Glutamatergic neuron (in vitro differentiated cells): Measurements from ENCODE around the gene DNMT3A. TPM values are rescaled to one million over a fixed set of nuclear protein-coding genes. Genes with fewer than 3 reads are reported as not detected.

Experiments used
- DNase-seq: peaks from one replicate; pipeline ENCODE4 v3.0.0; 2022
- H3K27ac Mint-ChIP-seq: one replicate; pipeline ENCODE4 v1.8.0; 2020; ENCODE audit warnings: mild to moderate bottlenecking, mixed read lengths, inconsistent platforms; ENCODE audit not compliant: unreplicated experiment
- H3K27me3 Mint-ChIP-seq: one replicate; pipeline ENCODE4 v1.8.0; 2020; ENCODE audit warnings: mild to moderate bottlenecking, moderate library complexity, mixed read lengths, inconsistent platforms; ENCODE audit not compliant: unreplicated experiment
- H3K36me3 Mint-ChIP-seq: one replicate; pipeline ENCODE4 v1.8.0; 2020; ENCODE audit warnings: mild to moderate bottlenecking, mixed read lengths, inconsistent platforms; ENCODE audit not compliant: unreplicated experiment
- H3K4me1 Mint-ChIP-seq: one replicate; pipeline ENCODE4 v1.8.0; 2020; ENCODE audit warnings: mild to moderate bottlenecking, low read depth, mixed read lengths, inconsistent platforms; ENCODE audit not compliant: unreplicated experiment
- H3K4me3 Mint-ChIP-seq: one replicate; pipeline ENCODE4 v1.8.0; 2020; ENCODE audit warnings: mild to moderate bottlenecking, mixed read lengths, inconsistent platforms; ENCODE audit not compliant: unreplicated experiment
- H3K9me3 Mint-ChIP-seq: one replicate; pipeline ENCODE4 v1.8.0; 2020; ENCODE audit warnings: mild to moderate bottlenecking, moderate library complexity, mixed read lengths, inconsistent platforms; ENCODE audit not compliant: unreplicated experiment
- total RNA-seq: library from RNA; stranded (reverse); fragmentation: NEBNext Ultra II Directional; extraction: Animal tissue kit (Norgen Biotek cat#: 25700); gene quantifications from one replicate; pipeline ENCODE4 v1.2.1, GENCODE V29; 2021; ENCODE audit not compliant: unreplicated experiment
- TF ChIP-seq, protein P1 (sequence below): fragments of 200-600 bp; sonication (generic); IDR thresholded peaks from one replicate; pipeline ENCODE4 v1.5.0; 2021; ENCODE audit not compliant: partially characterized antibody, unreplicated experiment

DNMT3A gene
- total RNA-seq, 1 donor from 2014 or later: 175 TPM

- Mint-ChIP-seq H3K9me3 (peaks cover 15% of the 10 kb centered on the region), H3K27ac (no peak overlapping the region), H3K4me1 (no peaks in the 10 kb centered on the region), H3K4me3 (no peak overlapping the region), H3K36me3 (no peaks in the 10 kb centered on the region), H3K27me3 (peaks cover 2% of the 10 kb centered on the region)
- no peak for DNase-seq
- TF ChIP-seq, protein P1, sequence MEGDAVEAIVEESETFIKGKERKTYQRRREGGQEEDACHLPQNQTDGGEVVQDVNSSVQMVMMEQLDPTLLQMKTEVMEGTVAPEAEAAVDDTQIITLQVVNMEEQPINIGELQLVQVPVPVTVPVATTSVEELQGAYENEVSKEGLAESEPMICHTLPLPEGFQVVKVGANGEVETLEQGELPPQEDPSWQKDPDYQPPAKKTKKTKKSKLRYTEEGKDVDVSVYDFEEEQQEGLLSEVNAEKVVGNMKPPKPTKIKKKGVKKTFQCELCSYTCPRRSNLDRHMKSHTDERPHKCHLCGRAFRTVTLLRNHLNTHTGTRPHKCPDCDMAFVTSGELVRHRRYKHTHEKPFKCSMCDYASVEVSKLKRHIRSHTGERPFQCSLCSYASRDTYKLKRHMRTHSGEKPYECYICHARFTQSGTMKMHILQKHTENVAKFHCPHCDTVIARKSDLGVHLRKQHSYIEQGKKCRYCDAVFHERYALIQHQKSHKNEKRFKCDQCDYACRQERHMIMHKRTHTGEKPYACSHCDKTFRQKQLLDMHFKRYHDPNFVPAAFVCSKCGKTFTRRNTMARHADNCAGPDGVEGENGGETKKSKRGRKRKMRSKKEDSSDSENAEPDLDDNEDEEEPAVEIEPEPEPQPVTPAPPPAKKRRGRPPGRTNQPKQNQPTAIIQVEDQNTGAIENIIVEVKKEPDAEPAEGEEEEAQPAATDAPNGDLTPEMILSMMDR: no peak
Observed at GRCh38 chr2:25354116-25354515, 12.4 kb upstream of the DNMT3A start.

- Mint-ChIP-seq H3K36me3 (no peaks in the 10 kb centered on the region), H3K9me3 (peaks cover 6% of the 10 kb centered on the region), H3K4me3 (no peak overlapping the region), H3K4me1 (no peaks in the 10 kb centered on the region), H3K27me3 (peaks cover 4% of the 10 kb centered on the region), H3K27ac (no peak overlapping the region)
- DNase-seq: no peak
- TF ChIP-seq, protein P1: no peak
Observed at GRCh38 chr2:25349397-25349796, 7.7 kb upstream of the DNMT3A start.

GRCh38 chr2:25347846-25348245, 6.1 kb upstream of the DNMT3A start:
- Mint-ChIP-seq H3K27me3 (peaks cover 5% of the 10 kb centered on the region), H3K4me3 (no peak overlapping the region), H3K9me3 (peaks cover 6% of the 10 kb centered on the region), H3K36me3 (no peaks in the 10 kb centered on the region), H3K27ac (no peak overlapping the region), H3K4me1 (no peaks in the 10 kb centered on the region)
- DNase-seq: no peak
- TF ChIP-seq, protein P1: no peak

DNA sequence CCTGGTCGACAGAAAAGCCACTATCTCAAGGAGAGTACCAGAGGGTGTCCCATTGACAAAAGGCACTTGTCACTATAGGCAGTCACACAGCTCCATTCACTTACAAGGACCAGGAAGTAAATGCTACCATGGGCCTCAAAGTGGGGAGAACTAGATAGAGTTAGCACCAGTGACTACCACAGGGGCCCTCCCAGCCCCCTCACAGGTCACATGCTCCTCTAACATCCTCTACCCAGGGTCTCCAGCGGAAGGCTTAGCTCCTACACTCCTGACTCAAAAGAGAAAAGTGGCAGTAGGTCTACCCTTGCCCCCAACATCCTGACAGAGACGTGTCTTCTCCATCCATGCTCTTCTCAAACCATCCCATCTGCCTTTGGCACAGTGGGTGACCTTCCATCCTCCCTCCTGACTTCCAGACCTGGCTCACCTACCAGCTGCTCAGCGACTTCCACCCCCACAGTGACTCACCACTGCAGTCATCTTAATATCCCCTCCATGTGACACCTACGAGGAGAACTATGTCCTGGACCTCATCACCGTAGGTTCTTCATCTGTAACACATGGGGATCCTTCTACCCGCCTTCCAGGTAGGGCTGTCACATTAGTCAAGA, 5.6 kb upstream of the DNMT3A start:
- H3K9me3 Mint-ChIP-seq: peaks cover 8% of the 10 kb centered on the region
- no peak for DNase-seq
- no peak overlapping the region for H3K4me3 Mint-ChIP-seq
- no peak overlapping the region for H3K27ac Mint-ChIP-seq
- TF ChIP-seq, protein P1: no peak
- H3K4me1 Mint-ChIP-seq: no peaks in the 10 kb centered on the region
- no peaks in the 10 kb centered on the region for H3K36me3 Mint-ChIP-seq
- H3K27me3 Mint-ChIP-seq: peaks cover 5% of the 10 kb centered on the region

DNA sequence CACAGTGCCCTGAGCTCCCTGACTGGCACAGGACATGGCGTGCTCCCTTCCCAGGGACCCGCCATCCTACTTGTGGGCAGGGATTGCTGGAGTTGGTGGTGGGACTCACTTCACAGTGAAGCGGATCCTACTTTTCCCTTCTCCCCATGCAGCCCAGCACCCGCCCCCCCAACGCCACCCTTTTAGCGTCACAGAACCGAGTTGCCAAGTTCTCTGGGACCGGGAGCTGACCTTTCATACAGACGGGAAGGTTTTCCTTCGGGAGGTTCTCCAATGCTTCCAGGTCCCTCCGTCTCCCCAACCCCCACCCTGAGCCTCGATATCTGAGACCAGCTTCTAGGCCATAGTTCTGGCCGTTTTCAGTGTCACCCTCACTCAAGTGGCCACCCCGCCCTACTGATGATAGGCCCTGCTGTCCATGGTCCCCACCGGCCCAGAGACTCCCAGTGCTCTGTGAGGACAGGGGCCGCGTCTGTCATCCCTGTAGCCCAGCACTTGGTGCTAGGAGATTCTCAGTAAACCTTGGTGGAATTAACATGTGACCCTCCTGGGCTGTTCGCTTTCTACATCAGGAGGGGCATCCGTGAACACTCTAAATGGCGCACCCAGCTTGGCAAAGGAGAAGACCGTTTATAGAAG, 1.6 kb upstream of the DNMT3A start:
- peaks cover 3% of the 10 kb centered on the region for H3K4me1 Mint-ChIP-seq
- no peak overlapping the region for H3K27ac Mint-ChIP-seq
- TF ChIP-seq, protein P1: no peak
- no peak overlapping the region for H3K4me3 Mint-ChIP-seq
- no peaks in the 10 kb centered on the region for H3K36me3 Mint-ChIP-seq
- peaks cover 7% of the 10 kb centered on the region for H3K27me3 Mint-ChIP-seq
- DNase-seq: no peak
- peaks cover 4% of the 10 kb centered on the region for H3K9me3 Mint-ChIP-seq
